Keratinocyte (primary cell): ENCODE measurements around the gene KRI1. TPM values are rescaled to one million over a fixed set of nuclear protein-coding genes. Genes with fewer than 3 reads are reported as not detected.

ENCODE experiments used
- DNase-seq: peaks from one replicate; pipeline ENCODE4 v3.0.0-alpha.2; 2011; ENCODE audit warnings: low read depth, missing footprints, low spot score
- FAIRE-seq: peaks from 2 replicates; lab custom pipeline; 2011; peaks lifted over from hg19 to GRCh38; lab: Jason Lieb, UNC
- H2AFZ ChIP-seq: 2 replicates; pipeline ENCODE4 v1.6.0; 2012; ENCODE audit warnings: low read length, control low read depth, inconsistent platforms; ENCODE audit not compliant: control insufficient read depth
- H3K27ac ChIP-seq: 2 replicates; pipeline ENCODE4 v1.5.1; 2011; ENCODE audit warnings: low read length; ENCODE audit not compliant: control insufficient read depth, insufficient read depth
- H3K27me3 ChIP-seq: 3 replicates; pipeline ENCODE4 v1.6.0; 2011; ENCODE audit warnings: low read length; ENCODE audit not compliant: control insufficient read depth, insufficient read depth; ENCODE audit errors: extremely low read depth
- H3K36me3 ChIP-seq, 2 experiments: 2 replicates in 1 of 2; 3 replicates in 1 of 2; pipeline ENCODE4 v1.5.1; 2011; ENCODE audit warnings: low read length in 2 of 2, mild to moderate bottlenecking in 1 of 2; ENCODE audit not compliant: control insufficient read depth in 2 of 2, insufficient read depth in 2 of 2; ENCODE audit errors: extremely low read depth in 1 of 2
- H3K4me1 ChIP-seq: 3 replicates; pipeline ENCODE4 v1.5.1; 2011; ENCODE audit warnings: low read length; ENCODE audit not compliant: control insufficient read depth, insufficient read depth; ENCODE audit errors: extremely low read depth
- H3K4me2 ChIP-seq: 3 replicates; pipeline ENCODE4 v1.6.0; 2011; ENCODE audit warnings: low read depth, low read length; ENCODE audit not compliant: control insufficient read depth, insufficient read depth; ENCODE audit errors: extremely low read depth
- H3K4me3 ChIP-seq, 3 experiments: fragments of 200-600 bp in 1 of 3; sonication (generic) in 1 of 3; 2 replicates in 2 of 3; 3 replicates in 1 of 3; pipeline ENCODE4 v1.5.1; 2011 to 2016; ENCODE audit warnings: low read length in 3 of 3, mild to moderate bottlenecking in 3 of 3, control low read depth in 2 of 3, inconsistent platforms in 1 of 3, low read depth in 1 of 3, mixed read lengths in 1 of 3, mixed run types in 1 of 3, moderate library complexity in 1 of 3; ENCODE audit not compliant: control insufficient read depth in 2 of 3, insufficient read depth in 2 of 3; ENCODE audit errors: extremely low read depth in 1 of 3
- H3K79me2 ChIP-seq: 2 replicates; pipeline ENCODE4 v1.6.0; 2012; ENCODE audit warnings: low read length; ENCODE audit not compliant: control insufficient read depth, insufficient read depth
- H3K9ac ChIP-seq: 3 replicates; pipeline ENCODE4 v1.6.0; 2011; ENCODE audit warnings: low read length; ENCODE audit not compliant: control insufficient read depth, insufficient read depth; ENCODE audit errors: extremely low read depth
- H3K9me1 ChIP-seq: 3 replicates; pipeline ENCODE4 v1.6.0; 2011; ENCODE audit warnings: low read length; ENCODE audit not compliant: control insufficient read depth, insufficient read depth; ENCODE audit errors: extremely low read depth
- H3K9me3 ChIP-seq: 2 replicates; pipeline ENCODE4 v1.5.1; 2012; ENCODE audit warnings: low read depth, low read length; ENCODE audit not compliant: control insufficient read depth
- H4K20me1 ChIP-seq: 3 replicates; pipeline ENCODE4 v1.6.0; 2011; ENCODE audit warnings: low read length; ENCODE audit not compliant: control insufficient read depth, insufficient read depth; ENCODE audit errors: extremely low read depth
- CTCF ChIP-seq, 3 experiments: IDR thresholded peaks in 1 of 3; conservative IDR thresholded peaks in 1 of 3; optimal IDR thresholded peaks in 1 of 3; 2 replicates in 2 of 3; 3 replicates in 1 of 3; pipeline versions ENCODE3 to v1.5.1; 2011; ENCODE audit warnings: low read length in 3 of 3, mild to moderate bottlenecking in 3 of 3, moderate library complexity in 2 of 3, control low read depth in 1 of 3, inconsistent platforms in 1 of 3; ENCODE audit not compliant: insufficient read depth in 2 of 3; ENCODE audit errors: extremely low read depth in 1 of 3
- EZH2 ChIP-seq: IDR thresholded peaks from one replicate; pipeline ENCODE4 v1.6.1; 2012; ENCODE audit warnings: inconsistent platforms, mild to moderate bottlenecking, low read length, moderate library complexity
- dilution Hi-C: fragments of 300-500 bp; cut with MboI; formaldehyde crosslinking; loops from one replicate; pipeline ENCODE4 v1.7.0; 2020; ENCODE audit warnings: low sequenced_read_pairs; ENCODE audit not compliant: extremely low pct_ligation_motif_present
- polyA plus RNA-seq, 5 experiments: library from polyadenylated mRNA; depleted of rRNA in 3 of 5; stranded (reverse) in 3 of 5; stranded (forward) in 1 of 5; unstranded in 1 of 5; fragments of >200 nt; gene quantifications; 1 replicate in 1 of 5; 2 replicates in 3 of 5; 3 replicates in 1 of 5; pipeline versions ENCODE4 v1.2.1 to v1.2.3, GENCODE V29; 2011 to 2012; ENCODE audit warnings: missing spikeins in 2 of 5, low read depth in 1 of 5, low replicate concordance in 1 of 5

The KRI1 gene
- polyA plus RNA-seq, 1 donor (not counting 4 experiments of a cell fraction or from before 2014, with no cell fraction given) = 19.0 TPM

DNA sequence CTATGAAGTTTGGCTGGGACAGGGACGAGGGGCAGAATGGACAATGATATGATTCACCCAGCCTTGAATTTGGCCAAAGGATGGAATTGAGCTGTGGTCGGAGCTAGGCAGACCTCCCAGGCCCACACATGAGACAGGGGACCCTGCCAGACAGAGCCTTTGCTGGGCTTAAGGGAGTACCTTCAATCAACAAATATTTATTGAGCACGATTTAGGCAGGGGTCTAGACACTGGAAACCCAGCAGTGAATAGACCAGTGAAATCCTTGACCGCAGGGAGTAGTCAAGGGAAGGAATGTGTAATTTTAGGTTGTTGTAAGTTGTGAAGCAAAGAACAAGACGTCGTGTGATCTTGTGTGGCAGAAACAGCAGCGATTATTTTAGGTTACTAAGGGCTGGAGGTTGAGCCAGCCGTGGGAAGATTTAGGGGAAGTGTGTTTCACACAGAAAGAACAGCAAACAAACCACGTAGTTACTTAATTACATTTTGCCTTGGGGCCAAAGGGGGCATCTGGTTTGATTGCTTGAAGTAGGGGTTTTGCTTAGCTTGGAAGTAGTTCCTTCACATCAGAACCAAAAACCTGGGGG is 38.2 kb upstream of the KRI1 start:
- dilution Hi-C loops = no loop called here
- H3K79me2 ChIP-seq = peaks cover 2% of the 10 kb centered on the region
- H2AFZ ChIP-seq = peak overlapping the region; percentile 65
- no peak for DNase-seq
- FAIRE-seq = no peak
- peak overlapping the region; percentile 56 for H3K27ac ChIP-seq
- H3K4me1 ChIP-seq = peaks cover 23% of the 10 kb centered on the region
- H3K4me2 ChIP-seq = peak overlapping the region; percentile 95
- H3K9me3 ChIP-seq = no peaks in the 10 kb centered on the region
- no peaks in the 10 kb centered on the region for H3K36me3 ChIP-seq
- H4K20me1 ChIP-seq = no peaks in the 10 kb centered on the region
- H3K27me3 ChIP-seq = no peaks in the 10 kb centered on the region
- H3K4me3 ChIP-seq = peak overlapping the region in 2 of 3 experiments; percentile 15 to 98
- peaks cover 3% of the 10 kb centered on the region for H3K9me1 ChIP-seq
- H3K9ac ChIP-seq = peak overlapping the region; percentile 68
- TF ChIP-seq CTCF (optimal IDR thresholded peaks at IDR 0.05 in 1 of 3, IDR thresholded peaks at IDR 0.05 in 1 of 3, conservative IDR thresholded peaks at IDR 0.05 in 1 of 3; ENCODE audit: extremely low read depth in 1 of 3, insufficient read depth in 2 of 3, low read length in 3 of 3) (no peak), EZH2 (no peak)

GRCh38 chr19:10603084-10603872 is 37.5 kb upstream of the KRI1 start:
- H3K4me2 ChIP-seq = peak overlapping the region; percentile 95

More at GRCh38 chr19:10603084-10603872, 37.5 kb upstream of the KRI1 start:
- Histone ChIP-seq H3K27ac (peak overlapping the region; percentile 56), H3K4me3 (peak overlapping the region; percentile 73 to 98 (median 85)), H2AFZ (peak overlapping the region; percentile 53), H3K79me2 (peaks cover 2% of the 10 kb centered on the region), H3K9me3 (no peaks in the 10 kb centered on the region), H4K20me1 (no peaks in the 10 kb centered on the region), H3K9me1 (peaks cover 3% of the 10 kb centered on the region), H3K4me1 (peaks cover 23% of the 10 kb centered on the region), H3K9ac (peak overlapping the region; percentile 68), H3K36me3 (no peaks in the 10 kb centered on the region), H3K27me3 (no peaks in the 10 kb centered on the region)
- TF ChIP-seq CTCF (optimal IDR thresholded peaks at IDR 0.05 in 1 of 3, IDR thresholded peaks at IDR 0.05 in 1 of 3, conservative IDR thresholded peaks at IDR 0.05 in 1 of 3; ENCODE audit: extremely low read depth in 1 of 3, insufficient read depth in 2 of 3, low read length in 3 of 3) = no peak
- no peak for TF ChIP-seq EZH2
- DNase-seq (no peak), FAIRE-seq (no peak)
- dilution Hi-C loops = no loop called here
